Esophagus squamous epithelium (tissue), 5 donors: ENCODE measurements around the gene LARP1. TPM values are rescaled to one million over a fixed set of nuclear protein-coding genes. Genes with fewer than 3 reads are reported as not detected.

Experiments used
- DNase-seq: peaks from one replicate; lab custom pipeline; 2025; lab: John Stamatoyannopoulos, UW
- H3K27ac ChIP-seq, 4 donors: fragments of 200-600 bp; sonication (generic); one replicate each; pipeline ENCODE4 v1.5.1; 2016 to 2019; ENCODE audit warnings: mild to moderate bottlenecking in 1 of 4
- H3K27me3 ChIP-seq, 4 donors: fragments of 200-600 bp; sonication (generic); 1 replicate in 3 of 4; 2 replicates in 1 of 4; pipeline versions ENCODE4 v1.5.1 to v1.6.0; 2017 to 2021; ENCODE audit warnings: antibody characterized with exemption in 1 of 4
- H3K36me3 ChIP-seq, 3 donors: fragments of 200-600 bp; sonication (generic); one replicate each; pipeline ENCODE4 v1.5.1; 2016 to 2019
- H3K4me1 ChIP-seq, 3 donors: fragments of 200-600 bp; sonication (generic); one replicate each; pipeline ENCODE4 v1.5.1; 2017 to 2019
- H3K4me3 ChIP-seq, 4 donors: fragments of 200-600 bp; sonication (generic); 1 replicate in 3 of 4; 2 replicates in 1 of 4; pipeline ENCODE4 v1.5.1; 2016 to 2019; ENCODE audit warnings: mild to moderate bottlenecking in 2 of 4, moderate library complexity in 1 of 4
- H3K9me3 ChIP-seq, 3 donors: fragments of 200-600 bp; sonication (generic); one replicate each; pipeline ENCODE4 v1.5.1; 2016 to 2019
- POLR2A ChIP-seq, 4 donors: fragments of 450-650 bp; IDR thresholded peaks; one replicate each; pipeline ENCODE4 v1.6.1; 2017; ENCODE audit warnings: antibody characterized with exemption in 4 of 4, mild to moderate bottlenecking in 4 of 4, moderate library complexity in 3 of 4
- WGBS, 2 donors: methylation state at CpG; one replicate each; pipeline ENCODE4 v1.1.5; 2018; 5-methylcytosine and 5-hydroxymethylcytosine counted together
- intact Hi-C: fragments of 100-400 bp; cut with DNase I; formaldehyde crosslinking; loops from one replicate; pipeline ENCODE4 v1.15.0; 2022
- total RNA-seq, 4 donors: library from RNA; depleted of rRNA; stranded (reverse); fragments of >200 nt; gene quantifications; one replicate each; pipeline ENCODE4 v1.1.0, GENCODE V29; 2016
- TF ChIP-seq, protein P1 (sequence below), 6 experiments: fragments of 450-650 bp in 4 of 6; fragments of 200-600 bp in 2 of 6; sonication (generic) in 2 of 6; IDR thresholded peaks; one replicate each; pipeline ENCODE4 v1.5.1; 2016 to 2019; ENCODE audit warnings: antibody characterized with exemption in 6 of 6, mild to moderate bottlenecking in 4 of 6, moderate library complexity in 4 of 6
- donor health status: DM: yes; HTN: yes; CAD: no.

Gene LARP1
- total RNA-seq, 4 donors from 2014 or later = 81.7 to 105 (median 95.2) TPM

DNA sequence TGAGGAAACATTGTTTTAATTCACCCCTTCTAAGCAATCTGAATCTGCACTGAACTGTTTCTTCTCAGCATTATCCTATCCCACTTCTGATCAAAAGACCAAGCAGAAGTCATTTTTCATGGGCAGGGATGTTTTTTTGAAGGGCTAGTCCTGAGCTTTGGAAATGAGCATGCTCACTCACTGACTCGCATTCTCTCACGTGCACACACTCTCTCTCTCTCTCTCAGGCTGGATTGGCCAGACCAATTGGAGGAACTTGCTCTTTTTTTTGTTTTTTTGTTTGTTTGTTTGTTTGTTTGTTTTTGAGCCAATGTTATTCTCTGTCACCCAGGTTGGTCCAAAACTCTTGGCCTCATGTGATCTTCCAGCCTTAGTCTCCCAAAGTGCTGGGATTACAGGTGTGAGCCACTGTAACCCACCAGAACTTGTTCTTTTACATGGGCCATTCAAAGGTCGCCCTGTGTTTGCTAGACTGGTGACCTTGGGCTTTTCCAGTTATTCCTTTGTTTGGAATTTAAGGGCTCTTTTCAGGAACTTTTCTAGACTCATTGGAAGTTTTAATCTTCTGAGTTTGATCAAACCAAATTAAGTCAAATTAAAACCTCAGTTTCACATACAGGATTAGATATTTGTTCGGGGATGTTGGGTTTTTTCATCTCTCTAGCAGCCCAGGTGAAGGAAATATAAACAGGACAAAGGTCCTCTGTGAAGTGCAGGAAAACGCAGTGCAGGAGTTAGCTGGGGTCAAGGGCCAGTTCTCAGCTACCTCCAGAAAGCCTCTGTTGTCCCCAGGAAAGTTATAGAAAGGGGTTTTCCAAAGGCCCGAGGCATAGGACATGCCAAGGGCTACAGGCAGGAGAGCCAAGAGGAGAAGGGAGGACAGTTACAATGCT is 82.1 kb downstream of the LARP1 start:
- no peak for TF ChIP-seq POLR2A (IDR thresholded peaks at IDR 0.05)
- TF ChIP-seq, protein P1, sequence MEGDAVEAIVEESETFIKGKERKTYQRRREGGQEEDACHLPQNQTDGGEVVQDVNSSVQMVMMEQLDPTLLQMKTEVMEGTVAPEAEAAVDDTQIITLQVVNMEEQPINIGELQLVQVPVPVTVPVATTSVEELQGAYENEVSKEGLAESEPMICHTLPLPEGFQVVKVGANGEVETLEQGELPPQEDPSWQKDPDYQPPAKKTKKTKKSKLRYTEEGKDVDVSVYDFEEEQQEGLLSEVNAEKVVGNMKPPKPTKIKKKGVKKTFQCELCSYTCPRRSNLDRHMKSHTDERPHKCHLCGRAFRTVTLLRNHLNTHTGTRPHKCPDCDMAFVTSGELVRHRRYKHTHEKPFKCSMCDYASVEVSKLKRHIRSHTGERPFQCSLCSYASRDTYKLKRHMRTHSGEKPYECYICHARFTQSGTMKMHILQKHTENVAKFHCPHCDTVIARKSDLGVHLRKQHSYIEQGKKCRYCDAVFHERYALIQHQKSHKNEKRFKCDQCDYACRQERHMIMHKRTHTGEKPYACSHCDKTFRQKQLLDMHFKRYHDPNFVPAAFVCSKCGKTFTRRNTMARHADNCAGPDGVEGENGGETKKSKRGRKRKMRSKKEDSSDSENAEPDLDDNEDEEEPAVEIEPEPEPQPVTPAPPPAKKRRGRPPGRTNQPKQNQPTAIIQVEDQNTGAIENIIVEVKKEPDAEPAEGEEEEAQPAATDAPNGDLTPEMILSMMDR (IDR thresholded peaks at IDR 0.05) = no peak
- H3K27ac ChIP-seq = no peak overlapping the region
- intact Hi-C loops = no loop called here
- no peak for DNase-seq
- H3K4me1 ChIP-seq = peaks cover 0 to 21% (median 4%) of the 10 kb centered on the region in 3 donors
- H3K27me3 ChIP-seq = no peaks in the 10 kb centered on the region
- 64 to 83% methylated on average over 6 of the region's 6 CpGs for WGBS, 2 donors
- H3K4me3 ChIP-seq = no peak overlapping the region
- H3K36me3 ChIP-seq = peaks cover 0 to 43% (median 0%) of the 10 kb centered on the region in 3 donors
- H3K9me3 ChIP-seq = no peaks in the 10 kb centered on the region

DNA sequence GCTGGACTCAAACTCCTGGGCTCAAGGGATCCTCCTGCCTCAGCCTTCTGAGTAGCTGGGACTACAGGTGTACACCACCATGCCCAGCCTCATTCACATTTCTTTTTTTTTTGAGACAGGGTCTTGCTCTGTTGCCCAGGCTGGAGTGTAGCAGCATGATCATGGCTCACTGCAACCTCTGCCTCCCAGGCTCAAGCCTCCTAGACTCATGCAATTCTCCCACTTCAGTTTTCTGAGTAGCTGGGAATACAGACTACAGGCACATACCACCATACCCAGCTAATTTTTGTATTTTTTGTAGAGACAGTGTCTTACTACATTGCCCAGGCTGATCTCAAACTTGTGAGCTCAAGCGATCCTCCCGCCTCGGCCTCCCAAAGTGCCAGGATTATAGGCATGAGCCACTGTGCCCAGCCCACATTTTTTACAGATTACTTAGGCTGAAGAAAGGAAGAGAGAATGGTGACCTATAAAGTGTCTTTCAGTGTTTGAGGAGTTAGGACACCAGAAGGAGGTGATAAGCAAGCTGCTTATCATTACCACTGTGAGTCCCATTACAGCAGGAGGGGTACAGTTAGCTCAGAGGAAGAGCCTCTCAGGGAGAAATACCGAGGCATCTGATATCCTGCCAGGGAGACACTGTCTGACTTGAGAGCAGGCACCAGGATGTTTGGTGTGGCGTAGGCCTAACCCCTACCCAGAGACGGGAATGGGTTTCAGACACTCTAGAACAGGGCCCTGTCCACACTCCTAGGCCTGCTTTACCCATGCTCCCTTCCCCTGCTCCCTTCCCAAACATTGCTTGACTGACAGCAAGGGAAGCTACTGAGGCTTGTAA is 85.5 kb downstream of the LARP1 start:
- DNase-seq = no peak
- intact Hi-C loops = no loop called here
- Histone ChIP-seq H3K9me3 (no peaks in the 10 kb centered on the region), H3K27me3 (no peaks in the 10 kb centered on the region), H3K27ac (no peak overlapping the region), H3K36me3 (peaks cover 0 to 23% (median 0%) of the 10 kb centered on the region in 3 donors), H3K4me3 (no peak overlapping the region), H3K4me1 (peaks cover 0 to 14% (median 0%) of the 10 kb centered on the region in 3 donors)
- 79 to 80% methylated on average over 5 to 6 of the region's 6 CpGs for WGBS, 2 donors
- TF ChIP-seq, protein P1 (IDR thresholded peaks at IDR 0.05) = no peak

GRCh38 chr5:154841273-154841661 is 86.1 kb downstream of the LARP1 start:
- TF ChIP-seq POLR2A (IDR thresholded peaks at IDR 0.05) = no peak
- TF ChIP-seq, protein P1 (IDR thresholded peaks at IDR 0.05) = no peak
- peaks cover 0 to 10% (median 0%) of the 10 kb centered on the region in 3 donors for H3K4me1 ChIP-seq
- no peak overlapping the region for H3K27ac ChIP-seq
- H3K9me3 ChIP-seq = no peaks in the 10 kb centered on the region
- intact Hi-C loops = no loop called here
- H3K36me3 ChIP-seq = peaks cover 0 to 23% (median 0%) of the 10 kb centered on the region in 3 donors
- H3K4me3 ChIP-seq = no peak overlapping the region
- H3K27me3 ChIP-seq = no peaks in the 10 kb centered on the region
- no peak for DNase-seq

GRCh38 chr5:154842689-154843530 is 87.7 kb downstream of the LARP1 start:
- Histone ChIP-seq H3K36me3 (peaks cover 0 to 7% (median 0%) of the 10 kb centered on the region in 3 donors), H3K9me3 (no peaks in the 10 kb centered on the region), H3K27me3 (no peaks in the 10 kb centered on the region), H3K4me3 (no peak overlapping the region), H3K4me1 (peaks cover 0 to 13% (median 0%) of the 10 kb centered on the region in 3 donors), H3K27ac (no peak overlapping the region)
- WGBS, 2 donors = 80 to 89% methylated on average over 4 to 6 of the region's 6 CpGs
- TF ChIP-seq, protein P1 (IDR thresholded peaks at IDR 0.05) = no peak
- no peak for TF ChIP-seq POLR2A (IDR thresholded peaks at IDR 0.05)
- DNase-seq = no peak
- intact Hi-C loops = no loop called here
